ENCODE measurements around the gene TINAGL1.

The TINAGL1 gene

DNA sequence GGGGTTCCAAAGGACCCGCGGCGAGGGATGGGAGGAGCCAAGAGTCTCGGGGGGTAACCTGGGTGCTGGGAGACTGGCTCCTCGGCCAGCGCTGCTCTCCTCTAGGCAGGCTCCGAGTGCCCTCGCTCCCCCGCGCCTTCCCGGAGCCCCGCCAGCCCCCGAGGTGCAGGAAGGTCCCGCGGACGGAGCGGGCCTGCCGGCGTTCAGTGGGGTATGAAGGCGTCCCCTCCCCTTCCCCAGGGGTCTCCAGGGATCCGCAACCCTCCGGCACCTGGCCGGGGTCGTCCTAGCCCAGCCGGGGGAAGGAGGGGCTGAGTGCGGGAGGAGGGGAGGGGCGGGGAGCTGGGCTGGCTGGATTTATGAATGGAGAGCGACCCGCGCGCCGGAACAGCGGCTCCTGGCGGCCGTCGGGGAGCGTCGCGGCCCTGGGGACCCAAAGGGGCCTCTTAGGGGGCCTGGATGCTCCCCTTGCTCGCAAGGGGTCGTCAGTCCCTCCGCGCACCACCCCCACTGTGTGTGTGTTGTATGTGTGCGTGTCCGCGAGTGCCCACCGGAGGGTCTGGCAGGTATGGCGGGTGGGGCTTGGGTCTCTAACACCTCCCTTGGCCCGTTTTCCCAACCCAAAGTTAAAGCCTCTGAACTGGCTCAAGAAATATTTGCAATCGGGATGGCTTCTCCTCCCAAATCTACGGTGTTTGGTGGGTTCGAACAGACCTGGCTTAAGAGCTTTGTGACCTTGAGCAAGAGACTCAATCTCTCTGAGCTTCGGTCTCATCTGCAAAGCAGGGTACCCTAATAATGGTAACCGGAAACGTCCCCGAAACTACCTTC, 41.8 kb downstream of the TINAGL1 start:
- TF ChIP-seq, protein P1, sequence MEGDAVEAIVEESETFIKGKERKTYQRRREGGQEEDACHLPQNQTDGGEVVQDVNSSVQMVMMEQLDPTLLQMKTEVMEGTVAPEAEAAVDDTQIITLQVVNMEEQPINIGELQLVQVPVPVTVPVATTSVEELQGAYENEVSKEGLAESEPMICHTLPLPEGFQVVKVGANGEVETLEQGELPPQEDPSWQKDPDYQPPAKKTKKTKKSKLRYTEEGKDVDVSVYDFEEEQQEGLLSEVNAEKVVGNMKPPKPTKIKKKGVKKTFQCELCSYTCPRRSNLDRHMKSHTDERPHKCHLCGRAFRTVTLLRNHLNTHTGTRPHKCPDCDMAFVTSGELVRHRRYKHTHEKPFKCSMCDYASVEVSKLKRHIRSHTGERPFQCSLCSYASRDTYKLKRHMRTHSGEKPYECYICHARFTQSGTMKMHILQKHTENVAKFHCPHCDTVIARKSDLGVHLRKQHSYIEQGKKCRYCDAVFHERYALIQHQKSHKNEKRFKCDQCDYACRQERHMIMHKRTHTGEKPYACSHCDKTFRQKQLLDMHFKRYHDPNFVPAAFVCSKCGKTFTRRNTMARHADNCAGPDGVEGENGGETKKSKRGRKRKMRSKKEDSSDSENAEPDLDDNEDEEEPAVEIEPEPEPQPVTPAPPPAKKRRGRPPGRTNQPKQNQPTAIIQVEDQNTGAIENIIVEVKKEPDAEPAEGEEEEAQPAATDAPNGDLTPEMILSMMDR (IDR thresholded peaks at IDR 0.05; ENCODE audit: low read depth, low read length, missing control alignments), result peak; percentile 81
- DNase-seq (ENCODE audit: extremely low read depth, low read depth), result no peak
- peak overlapping the region; percentile 42 for H3K4me3 ChIP-seq (replicated peaks; ENCODE audit: low read depth, low read length)

DNA sequence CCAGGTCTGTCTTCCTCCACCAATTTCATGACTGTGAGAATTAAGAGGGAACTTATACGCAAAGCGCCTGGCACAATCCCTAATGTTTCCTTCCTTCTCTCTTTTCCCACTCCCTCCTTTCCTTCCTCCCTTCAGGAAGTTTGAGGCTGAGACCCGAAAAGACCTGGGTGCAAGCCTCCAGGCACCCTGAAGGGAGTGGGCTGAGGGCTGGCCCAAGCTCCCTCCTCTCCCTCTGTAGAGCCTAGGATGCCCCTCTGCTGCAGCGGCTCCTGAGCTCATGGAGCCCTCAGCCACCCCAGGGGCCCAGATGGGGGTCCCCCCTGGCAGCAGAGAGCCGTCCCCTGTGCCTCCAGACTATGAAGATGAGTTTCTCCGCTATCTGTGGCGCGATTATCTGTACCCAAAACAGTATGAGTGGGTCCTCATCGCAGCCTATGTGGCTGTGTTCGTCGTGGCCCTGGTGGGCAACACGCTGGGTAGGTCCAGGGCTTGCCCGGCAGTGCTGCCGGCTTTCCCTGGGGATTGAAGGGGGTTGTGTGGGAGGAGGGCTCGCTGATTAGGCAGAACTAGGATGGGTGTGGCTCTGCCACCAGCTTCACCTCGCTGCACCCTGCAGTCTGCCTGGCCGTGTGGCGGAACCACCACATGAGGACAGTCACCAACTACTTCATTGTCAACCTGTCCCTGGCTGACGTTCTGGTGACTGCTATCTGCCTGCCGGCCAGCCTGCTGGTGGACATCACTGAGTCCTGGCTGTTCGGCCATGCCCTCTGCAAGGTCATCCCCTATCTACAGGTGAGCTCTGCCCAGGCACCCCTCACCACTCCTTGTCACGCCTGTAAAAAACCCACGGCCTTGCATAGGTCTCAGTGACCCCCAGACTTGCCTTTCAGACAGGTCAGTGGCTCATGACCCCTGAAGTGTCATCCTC, 42.9 kb downstream of the TINAGL1 start:
- H3K4me3 ChIP-seq (replicated peaks; ENCODE audit: low read depth, low read length), result no peak overlapping the region
- TF ChIP-seq, protein P1 (IDR thresholded peaks at IDR 0.05; ENCODE audit: low read depth, low read length, missing control alignments), result no peak
- DNase-seq (ENCODE audit: extremely low read depth, low read depth), result no peak

DNA sequence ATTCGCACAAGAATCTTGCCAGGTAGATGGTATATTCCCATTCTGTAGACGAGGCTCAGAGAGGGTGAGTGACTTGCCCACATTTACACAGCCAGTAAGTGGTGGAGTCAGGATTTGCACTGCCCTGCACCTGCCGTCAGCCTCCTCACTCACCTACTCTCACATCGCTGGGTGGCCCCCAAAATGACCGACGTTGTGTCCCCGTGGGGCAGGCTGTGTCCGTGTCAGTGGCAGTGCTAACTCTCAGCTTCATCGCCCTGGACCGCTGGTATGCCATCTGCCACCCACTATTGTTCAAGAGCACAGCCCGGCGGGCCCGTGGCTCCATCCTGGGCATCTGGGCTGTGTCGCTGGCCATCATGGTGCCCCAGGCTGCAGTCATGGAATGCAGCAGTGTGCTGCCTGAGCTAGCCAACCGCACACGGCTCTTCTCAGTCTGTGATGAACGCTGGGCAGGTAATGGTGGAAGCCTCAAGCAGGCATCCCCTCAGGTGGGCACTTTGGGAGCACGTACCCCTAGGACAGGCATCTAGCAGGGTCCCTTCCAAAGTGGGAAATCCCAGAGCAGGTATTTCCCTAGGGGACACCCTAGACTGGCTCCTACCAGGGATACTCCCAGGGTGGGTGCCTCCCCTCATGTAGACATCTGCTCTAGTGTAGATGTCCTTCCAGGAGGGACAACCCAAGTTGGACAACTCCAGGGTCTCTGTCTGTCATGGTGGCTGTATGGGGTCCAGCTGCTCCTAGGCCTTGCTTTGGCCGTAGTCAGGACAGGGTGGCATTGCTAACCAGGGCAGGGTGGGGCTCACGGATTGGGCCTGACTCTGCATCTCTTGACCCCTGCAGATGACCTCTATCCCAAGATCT, 44.5 kb downstream of the TINAGL1 start:
- DNase-seq (ENCODE audit: extremely low read depth, low read depth), result no peak
- TF ChIP-seq, protein P1 (IDR thresholded peaks at IDR 0.05; ENCODE audit: low read depth, low read length, missing control alignments), result no peak
- H3K4me3 ChIP-seq (replicated peaks; ENCODE audit: low read depth, low read length), result no peak overlapping the region

DNA sequence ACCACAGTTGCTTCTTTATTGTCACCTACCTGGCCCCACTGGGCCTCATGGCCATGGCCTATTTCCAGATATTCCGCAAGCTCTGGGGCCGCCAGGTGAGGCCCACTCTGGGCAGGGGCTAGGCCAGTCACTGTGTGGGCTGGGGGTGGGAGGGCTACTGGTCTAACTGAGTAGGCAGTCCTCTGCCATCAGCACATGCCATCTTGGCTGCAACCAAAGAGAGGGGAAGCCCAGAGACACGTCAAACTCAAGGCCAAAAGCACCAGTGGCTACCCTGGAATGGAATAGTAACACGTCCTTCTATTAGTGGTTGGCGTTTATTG, 45.1 kb downstream of the TINAGL1 start:
- H3K4me3 ChIP-seq (replicated peaks; ENCODE audit: low read depth, low read length), result no peak overlapping the region
- DNase-seq (ENCODE audit: extremely low read depth, low read depth), result no peak
- TF ChIP-seq, protein P1 (IDR thresholded peaks at IDR 0.05; ENCODE audit: low read depth, low read length, missing control alignments), result no peak

DNA sequence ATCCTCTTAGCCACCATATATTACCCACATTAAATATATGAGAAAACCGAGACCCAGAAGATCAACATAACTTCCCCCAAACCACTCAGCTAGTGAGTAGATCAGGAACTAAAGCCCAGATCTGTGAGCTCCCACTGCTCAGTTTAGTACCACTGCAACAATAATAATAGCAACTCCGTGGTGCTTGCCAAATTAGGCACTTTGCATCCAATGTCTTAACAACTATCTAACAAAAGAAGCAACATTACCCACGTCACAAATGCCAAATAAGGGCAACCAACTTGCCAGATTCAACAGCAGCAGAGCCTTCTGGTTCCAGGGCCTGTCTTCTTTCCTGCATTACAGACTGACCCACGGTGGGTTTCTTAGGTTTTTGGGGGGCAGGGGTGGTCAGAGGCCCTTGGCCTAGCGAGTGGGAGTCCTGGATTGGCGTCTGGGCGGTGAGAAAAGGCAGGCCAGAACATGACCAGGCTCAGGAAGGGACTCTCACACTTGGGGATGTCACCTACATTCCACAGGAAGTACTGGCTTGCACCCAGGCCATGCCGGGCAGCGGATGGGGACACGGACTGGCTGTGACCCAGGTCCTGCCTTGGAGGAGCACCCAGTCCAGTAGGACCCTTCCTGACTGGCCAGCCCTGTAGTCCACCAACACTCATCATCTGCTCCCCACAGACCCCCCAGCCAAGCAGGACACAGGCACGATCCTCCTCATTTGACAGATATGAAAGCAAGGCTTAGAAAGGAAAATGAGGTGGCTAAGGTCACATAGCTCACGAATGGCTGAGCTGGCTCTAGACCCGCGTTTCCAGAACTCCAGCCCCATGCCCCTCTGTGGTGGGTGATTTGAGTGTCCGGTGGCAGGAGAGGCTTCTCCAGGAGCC, 45.8 kb downstream of the TINAGL1 start:
- DNase-seq (ENCODE audit: extremely low read depth, low read depth), result no peak
- no peak overlapping the region for H3K4me3 ChIP-seq (replicated peaks; ENCODE audit: low read depth, low read length)
- TF ChIP-seq, protein P1 (IDR thresholded peaks at IDR 0.05; ENCODE audit: low read depth, low read length, missing control alignments), result no peak
